HCT116 (cell line): ENCODE measurements around the gene UBE2L3. TPM values are rescaled to one million over a fixed set of nuclear protein-coding genes. Genes with fewer than 3 reads are reported as not detected.

Experiments used
- ATAC-seq: fragments of 200-7000 bp; cut with Tn5 transposase; 2 replicates; pipeline ENCODE4 v1.9.1; 2020; ENCODE audit warnings: mild to moderate bottlenecking, moderate library complexity
- BruUV-seq: library from RNA; stranded (reverse); fragments of 400-500 nt; replicated peaks from 2 replicates; lab custom pipeline; 2021; lab: Mats Ljungman, UMichigan
- CTCF ChIA-PET: fragments of 300-600 bp; sonication (Branson Sonifier 250); formaldehyde crosslinking; loops from one replicate; lab custom pipeline; 2021; ENCODE audit warnings: antibody characterized with exemption; lab: Charles Lee
- POLR2A ChIA-PET: fragments of 300-600, 350-600 bp; sonication (Branson Sonifier 250); formaldehyde crosslinking; loops from one replicate; lab custom pipeline; 2021; ENCODE audit warnings: antibody characterized with exemption; lab: Charles Lee
- RAD21 ChIA-PET, 2 experiments: fragments of 300-600 bp; sonication (Branson Sonifier 250); formaldehyde crosslinking; loops; one replicate each; lab custom pipeline; 2023; ENCODE audit warnings: low total read pairs in 2 of 2; ENCODE audit not compliant: uncharacterized antibody in 2 of 2, unreplicated experiment in 2 of 2, low non-redundant PET in 1 of 2; lab: Charles Lee
- DNase-seq: peaks from one replicate; pipeline ENCODE4 v3.0.0-alpha.2; 2010; ENCODE audit warnings: low read depth, low spot score
- H2AFZ ChIP-seq: fragments of 200-600 bp; shearing (Covaris generic), sonication (generic); 2 replicates; pipeline ENCODE4 v1.6.1; 2017; ENCODE audit warnings: low read depth, mixed run types, mixed read lengths, antibody characterized with exemption, low read length; ENCODE audit not compliant: poor library complexity, severe bottlenecking
- H3K27ac ChIP-seq: 2 replicates; pipeline ENCODE4 v1.5.1; 2012; ENCODE audit warnings: low read depth, low read length
- H3K27me3 ChIP-seq: fragments of 200-600 bp; sonication (generic); 2 replicates; pipeline ENCODE4 v1.6.1; 2016; ENCODE audit warnings: mixed run types, low read length, mixed read lengths; ENCODE audit not compliant: insufficient read depth
- H3K36me3 ChIP-seq, 2 experiments: fragments of 200-500 bp in 1 of 2; fragments of 200-600 bp in 1 of 2; sonication (Bioruptor generic) in 1 of 2; sonication (generic) in 1 of 2; 2 replicates each; pipeline versions ENCODE4 v1.5.1 to v1.6.1; 2014 to 2016; ENCODE audit warnings: low read length in 2 of 2, inconsistent platforms in 1 of 2, mixed read lengths in 1 of 2, mixed run types in 1 of 2; ENCODE audit not compliant: insufficient read depth in 2 of 2, control insufficient read depth in 1 of 2
- H3K4me1 ChIP-seq, 2 experiments: fragments of 200-600 bp in 1 of 2; sonication (generic) in 1 of 2; 2 replicates each; pipeline versions ENCODE4 v1.5.1 to v1.6.1; 2012 to 2017; ENCODE audit warnings: low read length in 2 of 2, inconsistent platforms in 1 of 2, mild to moderate bottlenecking in 1 of 2, mixed read lengths in 1 of 2, mixed run types in 1 of 2, moderate library complexity in 1 of 2; ENCODE audit not compliant: insufficient read depth in 2 of 2, control insufficient read depth in 1 of 2
- H3K4me2 ChIP-seq: fragments of 200-600 bp; sonication (generic); 2 replicates; pipeline ENCODE4 v1.6.1; 2017; ENCODE audit warnings: mixed run types, low read length, mixed read lengths
- H3K4me3 ChIP-seq, 2 experiments: fragments of 200-600 bp in 1 of 2; sonication (generic) in 1 of 2; replicated peaks in 1 of 2; 2 replicates each; pipeline ENCODE4 v1.5.1; 2011 to 2016; ENCODE audit warnings: low read length in 2 of 2, control low read depth in 1 of 2, low read depth in 1 of 2, mild to moderate bottlenecking in 1 of 2, mixed read lengths in 1 of 2, mixed run types in 1 of 2
- H3K79me2 ChIP-seq: fragments of 200-600 bp; sonication (generic); 2 replicates; pipeline ENCODE4 v1.6.1; 2017; ENCODE audit warnings: mild to moderate bottlenecking, mixed run types, low read length, moderate library complexity, mixed read lengths; ENCODE audit not compliant: insufficient read depth
- H3K9ac ChIP-seq: fragments of 200-600 bp; sonication (generic); 2 replicates; pipeline ENCODE4 v1.6.1; 2016; ENCODE audit warnings: low read length, mixed read lengths
- H3K9me2 ChIP-seq: fragments of 200-600 bp; sonication (generic), shearing (Covaris generic); 2 replicates; pipeline ENCODE4 v1.6.1; 2017; ENCODE audit warnings: mixed run types, mild to moderate bottlenecking, moderate library complexity; ENCODE audit not compliant: insufficient read depth
- H3K9me3 ChIP-seq, 2 experiments: fragments of 200-500 bp in 1 of 2; fragments of 200-600 bp in 1 of 2; sonication (Bioruptor generic) in 1 of 2; sonication (generic) in 1 of 2; 2 replicates each; pipeline ENCODE4 v1.6.1; 2014 to 2017; ENCODE audit warnings: low read length in 2 of 2, mixed read lengths in 2 of 2, inconsistent platforms in 1 of 2, low read depth in 1 of 2, mild to moderate bottlenecking in 1 of 2, mixed run types in 1 of 2, moderate library complexity in 1 of 2; ENCODE audit not compliant: control insufficient read depth in 1 of 2, insufficient read depth in 1 of 2
- H4K20me1 ChIP-seq: fragments of 200-600 bp; sonication (generic), shearing (Covaris generic); 2 replicates; pipeline ENCODE4 v1.6.1; 2017; ENCODE audit warnings: mixed run types, mild to moderate bottlenecking, moderate library complexity; ENCODE audit not compliant: insufficient read depth
- ATF3 ChIP-seq: IDR thresholded peaks from 2 replicates; pipeline ENCODE4 v1.6.1; 2012
- EGR1 ChIP-seq: IDR thresholded peaks from 2 replicates; pipeline ENCODE4 v1.6.1; 2012; ENCODE audit warnings: low read depth
- ELF1 ChIP-seq: IDR thresholded peaks from 2 replicates; pipeline ENCODE4 v1.6.1; 2012; ENCODE audit warnings: low read depth, borderline replicate concordance
- EZH2phosphoT487 ChIP-seq: fragments of 200-600 bp; IDR thresholded peaks from 2 replicates; pipeline ENCODE4 v1.6.1; 2018; ENCODE audit warnings: antibody characterized with exemption, borderline replicate concordance
- FOSL1 ChIP-seq: IDR thresholded peaks from 2 replicates; pipeline ENCODE4 v1.6.1; 2012; ENCODE audit warnings: low read depth
- MAX ChIP-seq: IDR thresholded peaks from 2 replicates; pipeline ENCODE4 v1.6.1; 2012
- SIN3A ChIP-seq: IDR thresholded peaks from 2 replicates; pipeline ENCODE4 v1.6.1; 2012; ENCODE audit warnings: low read depth
- SP1 ChIP-seq: IDR thresholded peaks from 2 replicates; pipeline ENCODE4 v1.6.1; 2012; ENCODE audit warnings: low read depth
- TCF7L2 ChIP-seq: IDR thresholded peaks from 2 replicates; pipeline ENCODE4 v1.7.0; 2011; ENCODE audit warnings: borderline replicate concordance, inconsistent platforms; ENCODE audit not compliant: insufficient read depth, insufficient read length; ENCODE audit errors: extremely low read depth
- ZBTB33 ChIP-seq: IDR thresholded peaks from 2 replicates; pipeline ENCODE4 v1.6.1; 2011; ENCODE audit warnings: mild to moderate bottlenecking, low read length, moderate library complexity; ENCODE audit not compliant: insufficient replicate concordance; ENCODE audit errors: extremely low read depth
- ZFX ChIP-seq: fragments of 450-650 bp; IDR thresholded peaks from 2 replicates; pipeline ENCODE4 v1.6.1; 2017
- ZNF274 ChIP-seq: fragments of 200-500 bp; sonication (Bioruptor generic); IDR thresholded peaks from 2 replicates; pipeline ENCODE4 v1.6.1; 2014; ENCODE audit warnings: mild to moderate bottlenecking, low read depth, low read length, inconsistent platforms
- intact Hi-C: fragments of 100-400 bp; cut with micrococcal nuclease; formaldehyde crosslinking; loops from 2 replicates; pipeline ENCODE4 v1.10.0; 2022
- total RNA-seq: library from RNA; stranded (reverse); gene quantifications from one replicate; pipeline ENCODE4 v1.2.1, GENCODE V29; 2021; ENCODE audit not compliant: unreplicated experiment

UBE2L3 gene
- total RNA-seq, 1 experiment from 2014 or later, result 55.6 TPM

GRCh38 chr22:21657020-21657359 is 89.5 kb downstream of the UBE2L3 start:
- POLR2A ChIA-PET, result no interaction called here
- CTCF ChIA-PET, result no interaction called here
- Histone ChIP-seq H3K27me3 (no peaks in the 10 kb centered on the region), H3K9me2 (no peaks in the 10 kb centered on the region), H3K4me2 (peak overlapping the region; percentile 98), H3K9me3 (no peaks in the 10 kb centered on the region), H3K36me3 (peaks cover 0 to 8% of the 10 kb centered on the region in 2 experiments; a peak in 1 of 4 replicates), H3K4me3 (peak overlapping the region; percentile 18 to 70), H3K79me2 (peaks cover 8% of the 10 kb centered on the region; the same call in 1 of the 2 replicates), H2AFZ (no peak overlapping the region), H3K27ac (peak overlapping the region; percentile 74), H3K4me1 (peaks cover 4 to 27% of the 10 kb centered on the region in 2 experiments; a peak in 3 of 4 replicates), H3K9ac (peak overlapping the region; percentile 63), H4K20me1 (no peaks in the 10 kb centered on the region)
- BruUV-seq, result no TSS peak
- DNase-seq (no peak), ATAC-seq (peak; percentile 31; the same call in 1 of the 2 replicates)
- intact Hi-C loops, result no loop called here
- RAD21 ChIA-PET, result no interaction called here
- TF ChIP-seq EGR1, result no peak
- no peak for TF ChIP-seq SIN3A
- TF ChIP-seq FOSL1, result no peak
- no peak for TF ChIP-seq ZNF274
- no peak for TF ChIP-seq ZFX
- no peak for TF ChIP-seq ZBTB33
- no peak for TF ChIP-seq MAX
- no peak for TF ChIP-seq TCF7L2
- no peak for TF ChIP-seq ATF3
- no peak for TF ChIP-seq EZH2phosphoT487
- no peak for TF ChIP-seq ELF1
- no peak for TF ChIP-seq SP1
